ENCODE results near the gene RNF26. TPM values are rescaled to one million over a fixed set of nuclear protein-coding genes. Genes with fewer than 3 reads are reported as not detected.

RNF26 gene
- total and polyA plus RNA-seq, 2 donors (not counting 3 experiments of a cell fraction or from before 2014, with no cell fraction given): 40.1 to 43.8 TPM

DNA sequence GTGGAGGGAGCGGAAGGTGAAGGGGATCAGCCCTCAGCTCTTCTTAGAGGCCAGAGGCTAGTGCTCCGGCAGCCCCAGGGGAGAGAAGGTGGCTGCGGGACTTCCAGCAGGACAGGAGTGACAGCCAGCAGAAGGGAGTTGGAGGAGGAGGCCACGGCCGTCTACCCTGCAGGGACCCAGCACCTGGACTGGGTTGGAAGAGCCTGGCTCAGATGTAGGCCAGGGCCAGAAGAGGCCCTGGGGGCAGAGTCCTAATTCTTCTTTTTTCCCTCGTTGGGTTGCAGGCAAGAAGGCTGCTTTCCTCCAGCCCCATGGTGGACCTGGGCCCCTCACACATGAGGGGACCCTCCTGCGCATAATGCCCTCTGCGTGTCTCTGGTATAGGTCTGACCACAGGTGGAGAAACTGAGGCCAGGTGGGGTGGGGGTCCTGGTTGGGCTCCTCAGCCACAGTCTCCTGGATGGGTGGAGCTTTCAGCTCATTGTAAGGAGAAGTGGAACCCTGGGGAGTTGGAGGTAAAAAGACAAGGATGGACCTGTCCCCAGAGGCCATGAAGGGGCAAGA is 15.1 kb upstream of the RNF26 start:
- POLR2A ChIA-PET: interaction anchor here (0.6 to 2.6 kb wide), 5 partner anchors 11 to 224 kb away, joined by 6 to 18 read pairs (median 10); partner anchors contain the start of gene C1QTNF5
- Histone ChIP-seq H3K27me3 (ENCODE audit: control insufficient read depth in 2 of 2, insufficient read depth in 2 of 2, low read length in 2 of 2) (no peaks in the 10 kb centered on the region), H3K36me3 (ENCODE audit: control insufficient read depth in 2 of 2, extremely low read depth in 1 of 2, insufficient read depth in 2 of 2, low read length in 2 of 2) (peaks cover 3 to 9% of the 10 kb centered on the region in 2 experiments), H3K79me2 (ENCODE audit: control insufficient read depth, insufficient read depth, low read length) (peaks cover 33% of the 10 kb centered on the region), H3K4me3 (replicated peaks in 1 of 3; ENCODE audit: insufficient read depth in 1 of 3, low read depth in 1 of 3, low read length in 3 of 3) (no peak overlapping the region), H3K9me1 (replicated peaks; ENCODE audit: control insufficient read depth, extremely low read depth, insufficient read depth, low read length) (no peaks in the 10 kb centered on the region), H3K27ac (ENCODE audit: insufficient read depth, low read depth, low read length) (peak overlapping the region; percentile 93), H3K4me1 (ENCODE audit: control insufficient read depth, extremely low read depth, insufficient read depth, low read length) (peaks cover 61% of the 10 kb centered on the region), H3K9me3 (replicated peaks; ENCODE audit: control insufficient read depth, insufficient read depth, low read length) (no peaks in the 10 kb centered on the region), H2AFZ (ENCODE audit: low read depth, low read length) (no peak overlapping the region), H4K20me1 (replicated peaks; ENCODE audit: control insufficient read depth, extremely low read depth, insufficient read depth, low read length) (no peaks in the 10 kb centered on the region), H3K4me2 (ENCODE audit: insufficient read depth, low read length) (peak overlapping the region; percentile 6), H3K9ac (replicated peaks; ENCODE audit: extremely low read depth, insufficient read depth, low read length) (peak overlapping the region; percentile 61)
- TF ChIP-seq, protein P1, sequence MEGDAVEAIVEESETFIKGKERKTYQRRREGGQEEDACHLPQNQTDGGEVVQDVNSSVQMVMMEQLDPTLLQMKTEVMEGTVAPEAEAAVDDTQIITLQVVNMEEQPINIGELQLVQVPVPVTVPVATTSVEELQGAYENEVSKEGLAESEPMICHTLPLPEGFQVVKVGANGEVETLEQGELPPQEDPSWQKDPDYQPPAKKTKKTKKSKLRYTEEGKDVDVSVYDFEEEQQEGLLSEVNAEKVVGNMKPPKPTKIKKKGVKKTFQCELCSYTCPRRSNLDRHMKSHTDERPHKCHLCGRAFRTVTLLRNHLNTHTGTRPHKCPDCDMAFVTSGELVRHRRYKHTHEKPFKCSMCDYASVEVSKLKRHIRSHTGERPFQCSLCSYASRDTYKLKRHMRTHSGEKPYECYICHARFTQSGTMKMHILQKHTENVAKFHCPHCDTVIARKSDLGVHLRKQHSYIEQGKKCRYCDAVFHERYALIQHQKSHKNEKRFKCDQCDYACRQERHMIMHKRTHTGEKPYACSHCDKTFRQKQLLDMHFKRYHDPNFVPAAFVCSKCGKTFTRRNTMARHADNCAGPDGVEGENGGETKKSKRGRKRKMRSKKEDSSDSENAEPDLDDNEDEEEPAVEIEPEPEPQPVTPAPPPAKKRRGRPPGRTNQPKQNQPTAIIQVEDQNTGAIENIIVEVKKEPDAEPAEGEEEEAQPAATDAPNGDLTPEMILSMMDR (IDR thresholded peaks at IDR 0.05; ENCODE audit: extremely low read depth in 1 of 2, insufficient read depth in 1 of 2, low read depth in 1 of 2, low read length in 2 of 2): no peak
- peak; percentile 15 for TF ChIP-seq POLR2A (IDR thresholded peaks at IDR 0.05; ENCODE audit: low read depth, low read length)
- intact Hi-C loops (cut with micrococcal nuclease) (loop anchor here (5.0 kb wide), 2 partner anchors 252 to 407 kb away; partner anchors contain the start of gene VPS11), dilution Hi-C loops (cut with MboI; ENCODE audit: extremely low pct_ligation_motif_present, low sequenced_read_pairs) (no loop called here)
- no peak for FAIRE-seq
- DNase-seq (ENCODE audit: low read depth, low spot score): no peak
- CTCF ChIA-PET: interaction anchor here (0.7 to 15.9 kb wide), 5 partner anchors 12 to 225 kb away, joined by 3 to 301 read pairs (median 17); partner anchors contain the start of genes C1QTNF5 and CBL
- BruUV-seq (replicated peaks): TSS peak; percentile 16

DNA sequence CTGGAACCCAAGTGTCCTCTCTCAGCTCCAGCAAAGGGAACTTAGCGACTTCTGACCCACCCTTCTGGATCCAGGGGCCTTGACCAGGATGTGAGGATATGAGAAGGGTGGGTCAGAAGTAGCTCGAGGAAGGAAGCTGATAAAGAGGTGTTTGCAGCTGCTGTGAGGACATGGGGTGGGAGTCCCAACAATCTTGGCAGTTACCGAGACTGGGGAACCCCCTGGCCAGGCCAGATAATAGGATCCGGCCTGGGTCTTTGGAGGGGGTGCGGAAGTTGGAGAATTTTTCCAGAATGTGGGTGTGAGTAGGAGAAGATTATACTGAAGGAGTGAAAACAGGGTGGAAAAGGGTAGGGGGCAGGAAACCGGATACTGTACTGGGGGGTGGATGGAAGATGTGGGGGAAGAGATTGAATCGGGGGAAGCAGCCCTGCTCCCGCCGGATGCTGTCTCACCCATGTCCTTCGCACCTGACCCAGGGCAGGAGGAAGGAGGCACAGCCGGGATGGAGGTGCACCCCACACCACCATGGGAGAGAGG is 14.6 kb upstream of the RNF26 start:
- BruUV-seq (replicated peaks): no TSS peak
- Histone ChIP-seq H2AFZ (ENCODE audit: low read depth, low read length) (no peak overlapping the region), H3K9me3 (replicated peaks; ENCODE audit: control insufficient read depth, insufficient read depth, low read length) (no peaks in the 10 kb centered on the region), H3K27me3 (ENCODE audit: control insufficient read depth in 2 of 2, insufficient read depth in 2 of 2, low read length in 2 of 2) (no peaks in the 10 kb centered on the region), H3K4me2 (ENCODE audit: insufficient read depth, low read length) (peak overlapping the region; percentile 6), H3K79me2 (ENCODE audit: control insufficient read depth, insufficient read depth, low read length) (peaks cover 27% of the 10 kb centered on the region), H3K9ac (replicated peaks; ENCODE audit: extremely low read depth, insufficient read depth, low read length) (peak overlapping the region; percentile 61), H3K4me1 (ENCODE audit: control insufficient read depth, extremely low read depth, insufficient read depth, low read length) (peaks cover 56% of the 10 kb centered on the region), H3K27ac (ENCODE audit: insufficient read depth, low read depth, low read length) (peak overlapping the region; percentile 93), H3K36me3 (ENCODE audit: control insufficient read depth in 2 of 2, extremely low read depth in 1 of 2, insufficient read depth in 2 of 2, low read length in 2 of 2) (peaks cover 1 to 3% of the 10 kb centered on the region in 2 experiments), H3K9me1 (replicated peaks; ENCODE audit: control insufficient read depth, extremely low read depth, insufficient read depth, low read length) (no peaks in the 10 kb centered on the region), H3K4me3 (replicated peaks in 1 of 3; ENCODE audit: insufficient read depth in 1 of 3, low read depth in 1 of 3, low read length in 3 of 3) (no peak overlapping the region), H4K20me1 (replicated peaks; ENCODE audit: control insufficient read depth, extremely low read depth, insufficient read depth, low read length) (no peaks in the 10 kb centered on the region)
- TF ChIP-seq EZH2 (IDR thresholded peaks at IDR 0.05; ENCODE audit: borderline replicate concordance, low read depth, low read length, severe bottlenecking): no peak
- peak; percentile 67 for TF ChIP-seq FOS (IDR thresholded peaks at IDR 0.05; ENCODE audit: borderline replicate concordance, insufficient read depth, low read length)
- TF ChIP-seq, protein P1 (IDR thresholded peaks at IDR 0.05; ENCODE audit: extremely low read depth in 1 of 2, insufficient read depth in 1 of 2, low read depth in 1 of 2, low read length in 2 of 2): no peak
- TF ChIP-seq POLR2A (IDR thresholded peaks at IDR 0.05; ENCODE audit: low read depth, low read length): peak; percentile 48
- TF ChIP-seq MAX (IDR thresholded peaks at IDR 0.05; ENCODE audit: insufficient read depth, insufficient read length): no peak
- no peak for TF ChIP-seq JUN (IDR thresholded peaks at IDR 0.05; ENCODE audit: borderline replicate concordance, insufficient read depth, insufficient read length, low read depth)
- TF ChIP-seq GATA2 (IDR thresholded peaks at IDR 0.05; ENCODE audit: insufficient read depth, insufficient read length, low read depth, low read length): peak; percentile 92
- TF ChIP-seq MYC (IDR thresholded peaks at IDR 0.05; ENCODE audit: low read depth, low read length): peak; percentile 58
- TF ChIP-seq POLR2AphosphoS5 (IDR thresholded peaks at IDR 0.05; ENCODE audit: insufficient read depth, low read depth, low read length): peak; percentile 86
- DNase-seq (ENCODE audit: low read depth, low spot score) (peak; percentile 85), FAIRE-seq (peak; percentile 99)
- intact Hi-C loops (cut with micrococcal nuclease) (loop anchor here (2.0 to 5.0 kb wide), 7 partner anchors 57 to 707 kb away; partner anchors contain the start of genes DDX6, USP2 and VPS11), dilution Hi-C loops (cut with MboI; ENCODE audit: extremely low pct_ligation_motif_present, low sequenced_read_pairs) (no loop called here)
- CTCF ChIA-PET: interaction anchor here (1.4 to 15.9 kb wide), 5 partner anchors 12 to 114 kb away, joined by 3 to 301 read pairs (median 17); partner anchors contain the start of genes C1QTNF5 and CBL
- POLR2A ChIA-PET: interaction anchor here (0.6 to 2.2 kb wide), 3 partner anchors 12 to 221 kb away, joined by 6 to 18 read pairs (median 17); no protein-coding TSS in a partner anchor
